GM12891 (cell line): ENCODE results near the gene ADI1.

ENCODE experiments used
- PAX5 ChIP-seq: IDR thresholded peaks from 2 replicates; pipeline ENCODE4 v1.6.1; 2011; ENCODE audit warnings: low read length, moderate library complexity, mild to moderate bottlenecking; ENCODE audit not compliant: insufficient read depth, severe bottlenecking
- POLR2A ChIP-seq: IDR thresholded peaks from 2 replicates; pipeline ENCODE4 v1.6.1; 2011; ENCODE audit warnings: low read depth, low read length, control low read depth
- POLR2AphosphoS5 ChIP-seq: IDR thresholded peaks from 2 replicates; pipeline ENCODE4 v1.6.1; 2011; ENCODE audit warnings: low read depth, low read length, control low read depth
- POU2F2 ChIP-seq: IDR thresholded peaks from 2 replicates; pipeline ENCODE4 v1.6.1; 2011; ENCODE audit warnings: low read depth, mild to moderate bottlenecking, control low read depth, low read length, moderate library complexity
- SPI1 ChIP-seq: IDR thresholded peaks from 2 replicates; pipeline ENCODE4 v1.6.1; 2011; ENCODE audit warnings: low read depth, low read length, control low read depth
- TAF1 ChIP-seq: IDR thresholded peaks from 2 replicates; pipeline ENCODE4 v1.6.1; 2011; ENCODE audit warnings: low read depth, low read length, control low read depth

DNA sequence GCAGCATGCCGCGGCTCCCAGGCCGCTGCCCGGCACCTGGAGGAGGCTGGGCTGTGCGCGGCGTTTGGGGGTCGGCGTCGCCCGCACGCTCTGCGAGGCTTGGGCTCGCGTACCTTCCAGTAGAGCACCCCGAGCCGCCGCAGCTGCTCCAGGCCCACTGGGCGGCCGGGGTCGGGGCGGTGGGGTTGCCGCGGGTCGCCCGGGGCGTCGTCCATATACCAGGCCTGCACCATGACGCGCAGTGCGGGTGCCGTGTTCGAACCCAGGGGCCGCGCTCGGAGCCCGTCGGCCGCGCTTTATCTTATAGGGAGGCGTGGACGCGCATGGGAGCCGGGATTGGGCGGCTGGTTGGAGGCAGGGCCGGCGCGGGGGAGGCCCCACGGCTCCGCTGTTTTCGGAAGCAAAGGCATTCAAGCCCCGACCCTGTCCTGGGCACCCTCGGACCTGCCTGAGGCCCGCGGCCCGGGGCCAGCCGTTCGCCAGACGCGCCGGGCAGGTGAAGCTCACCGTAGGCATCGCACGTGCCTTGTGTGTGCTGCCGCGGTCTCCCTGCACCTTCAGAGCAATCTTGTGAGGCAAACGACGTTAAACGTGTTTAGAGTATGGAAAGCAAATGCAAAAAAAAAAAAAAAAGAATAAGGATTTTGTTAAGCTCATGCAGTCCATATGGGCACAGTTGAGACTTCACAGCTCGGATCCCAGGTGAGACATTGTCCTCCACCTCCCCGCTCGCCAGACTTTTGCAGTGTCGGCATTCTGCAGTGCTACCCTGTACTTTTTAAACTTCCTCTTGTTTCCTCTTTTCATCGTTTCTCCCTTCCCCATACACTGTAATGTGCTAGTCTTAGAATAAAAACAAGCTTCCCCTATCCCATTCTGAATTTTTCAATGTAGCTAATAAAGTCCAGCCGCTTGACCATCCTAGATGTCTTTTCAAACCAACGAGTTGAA is at the start of gene ADI1:
- TF ChIP-seq POLR2A, result peak; percentile 76; the same call in 1 of the 2 replicates
- TF ChIP-seq SPI1, result no peak
- peak; percentile 75; the same call in 1 of the 2 replicates for TF ChIP-seq POLR2AphosphoS5
- peak; percentile 53; the same call in 1 of the 2 replicates for TF ChIP-seq TAF1
- peak; percentile 49; the same call in 1 of the 2 replicates for TF ChIP-seq POU2F2
- TF ChIP-seq PAX5, result no peak
